OCI-LY7 (cell line): Measurements from ENCODE around the gene THOP1. TPM values are rescaled to one million over a fixed set of nuclear protein-coding genes. Genes with fewer than 3 reads are reported as not detected.

Experiments
- BruUV-seq: library from RNA; stranded (reverse); fragments of 400-500 nt; replicated peaks from 2 replicates; lab custom pipeline; 2021; lab: Mats Ljungman, UMichigan
- CTCF ChIA-PET: fragments of 300-600 bp; sonication (Branson Sonifier 250); formaldehyde crosslinking; loops from one replicate; lab custom pipeline; 2022; ENCODE audit warnings: antibody characterized with exemption; ENCODE audit not compliant: unreplicated experiment; lab: Charles Lee
- POLR2A ChIA-PET: fragments of 300-600 bp; sonication (Branson Sonifier 250); formaldehyde crosslinking; loops from one replicate; lab custom pipeline; 2022; ENCODE audit warnings: antibody characterized with exemption; lab: Charles Lee
- DNase-seq: peaks from one replicate; pipeline ENCODE4 v3.0.0-alpha.2; 2015; ENCODE audit warnings: low spot score
- H2AFZ ChIP-seq: fragments of 200-600 bp; sonication (generic), shearing (Covaris generic); 2 replicates; pipeline ENCODE4 v1.6.1; 2014; ENCODE audit warnings: mild to moderate bottlenecking, antibody characterized with exemption, low read length, moderate library complexity
- H3K27ac ChIP-seq: fragments of 200-600 bp; sonication (generic); 2 replicates; pipeline ENCODE4 v1.5.1; 2014; ENCODE audit warnings: mixed run types, low read depth, mild to moderate bottlenecking, moderate library complexity, low read length, inconsistent platforms; ENCODE audit not compliant: poor library complexity, severe bottlenecking
- H3K36me3 ChIP-seq: fragments of 200-600 bp; sonication (generic); 2 replicates; pipeline ENCODE4 v1.6.1; 2014; ENCODE audit warnings: mild to moderate bottlenecking, antibody characterized with exemption, low read length, moderate library complexity, mixed read lengths; ENCODE audit not compliant: insufficient read depth
- H3K4me1 ChIP-seq: fragments of 200-600 bp; sonication (generic); 2 replicates; pipeline ENCODE4 v1.5.1; 2014; ENCODE audit warnings: mild to moderate bottlenecking, low read length; ENCODE audit not compliant: insufficient read depth, poor library complexity, severe bottlenecking
- H3K4me2 ChIP-seq: fragments of 200-600 bp; sonication (generic); 2 replicates; pipeline ENCODE4 v1.6.1; 2014; ENCODE audit warnings: mild to moderate bottlenecking, low read length
- H3K4me3 ChIP-seq: fragments of 200-600 bp; sonication (generic); 2 replicates; pipeline ENCODE4 v1.5.1; 2014; ENCODE audit warnings: mild to moderate bottlenecking, low read depth, low read length; ENCODE audit not compliant: poor library complexity, severe bottlenecking
- H3K79me2 ChIP-seq: fragments of 200-600 bp; sonication (generic); 2 replicates; pipeline ENCODE4 v1.6.1; 2016; ENCODE audit warnings: low read depth, mild to moderate bottlenecking, low read length, moderate library complexity, mixed read lengths; ENCODE audit not compliant: insufficient read depth
- H3K9me2 ChIP-seq: fragments of 200-600 bp; sonication (generic); 2 replicates; pipeline ENCODE4 v1.6.1; 2016; ENCODE audit warnings: mild to moderate bottlenecking, low read length, mixed read lengths; ENCODE audit not compliant: insufficient read depth
- H3K9me3 ChIP-seq: fragments of 200-600 bp; sonication (generic); 2 replicates; pipeline ENCODE4 v1.6.1; 2014; ENCODE audit warnings: mild to moderate bottlenecking, mixed run types, low read length, mixed read lengths
- H4K20me1 ChIP-seq: fragments of 200-600 bp; sonication (generic); 2 replicates; pipeline ENCODE4 v1.6.1; 2014; ENCODE audit warnings: mild to moderate bottlenecking, antibody characterized with exemption, low read length, moderate library complexity, mixed read lengths; ENCODE audit not compliant: insufficient read depth
- CTCF ChIP-seq: fragments of 200-600 bp; sonication (generic); conservative IDR thresholded peaks from 2 replicates; pipeline ENCODE4 v1.5.1; 2014; ENCODE audit warnings: mild to moderate bottlenecking, antibody characterized with exemption, low read length, moderate library complexity, mixed read lengths
- EZH2phosphoT487 ChIP-seq: fragments of 200-600 bp; sonication (generic); IDR thresholded peaks from 2 replicates; pipeline ENCODE4 v1.6.1; 2018; ENCODE audit warnings: low read depth, borderline replicate concordance, mild to moderate bottlenecking, mixed run types, antibody characterized with exemption, low read length, moderate library complexity, mixed read lengths
- intact Hi-C: fragments of 100-400 bp; cut with micrococcal nuclease; formaldehyde crosslinking; loops from one replicate; pipeline ENCODE4 v1.10.0; 2022; ENCODE audit not compliant: unreplicated experiment
- total RNA-seq, 2 experiments: library from RNA; depleted of rRNA in 1 of 2; stranded (reverse); fragments of >200 nt in 1 of 2; shearing (Covaris generic) in 1 of 2; gene quantifications; 2 replicates each; pipeline ENCODE4 v1.2.3, GENCODE V29; 2014 to 2022

THOP1 gene
- total RNA-seq, 2 experiments from 2014 or later: 170 to 191 TPM

GRCh38 chr19:2805991-2806649, 20.8 kb downstream of the THOP1 start:
- Histone ChIP-seq H3K36me3 (peaks cover 93% of the 10 kb centered on the region), H2AFZ (no peak overlapping the region), H3K27ac (no peak overlapping the region), H4K20me1 (no peaks in the 10 kb centered on the region), H3K4me3 (no peak overlapping the region), H3K79me2 (no peaks in the 10 kb centered on the region), H3K4me1 (no peaks in the 10 kb centered on the region), H3K9me2 (no peaks in the 10 kb centered on the region), H3K4me2 (no peak overlapping the region), H3K9me3 (no peaks in the 10 kb centered on the region)
- no TSS peak for BruUV-seq
- DNase-seq: no peak
- intact Hi-C loops: no loop called here
- no peak for TF ChIP-seq CTCF
- no peak for TF ChIP-seq EZH2phosphoT487
- POLR2A ChIA-PET: no interaction called here
- CTCF ChIA-PET: no interaction called here

GRCh38 chr19:2806736-2807378, 21.6 kb downstream of the THOP1 start:
- peaks cover 93% of the 10 kb centered on the region for H3K36me3 ChIP-seq
- TF ChIP-seq EZH2phosphoT487 (no peak), CTCF (no peak)
- POLR2A ChIA-PET: interaction anchor here (0.6 kb wide), 1 partner anchor 438 kb away, joined by 6 read pairs; no protein-coding TSS in a partner anchor
- no peaks in the 10 kb centered on the region for H3K4me1 ChIP-seq
- CTCF ChIA-PET: no interaction called here
- H3K4me2 ChIP-seq: no peak overlapping the region
- no peaks in the 10 kb centered on the region for H3K9me2 ChIP-seq
- no peak overlapping the region for H3K27ac ChIP-seq
- no peak for DNase-seq
- H3K79me2 ChIP-seq: no peaks in the 10 kb centered on the region
- no peak overlapping the region for H2AFZ ChIP-seq
- no peaks in the 10 kb centered on the region for H3K9me3 ChIP-seq
- intact Hi-C loops: no loop called here
- no peaks in the 10 kb centered on the region for H4K20me1 ChIP-seq
- no peak overlapping the region for H3K4me3 ChIP-seq
- BruUV-seq: no TSS peak
